Measurements from ENCODE around the gene ST3GAL3. TPM values are rescaled to one million over a fixed set of nuclear protein-coding genes. Genes with fewer than 3 reads are reported as not detected.
A peak's percentile ranks its signal among the peaks of the same experiment; 100 is the strongest.

Gene ST3GAL3
- total and polyA plus RNA-seq, 2 of the 13 experiments (the other 11 are each of a cell fraction or from before 2014, with no cell fraction given), result 5.1 to 8.1 TPM

DNA sequence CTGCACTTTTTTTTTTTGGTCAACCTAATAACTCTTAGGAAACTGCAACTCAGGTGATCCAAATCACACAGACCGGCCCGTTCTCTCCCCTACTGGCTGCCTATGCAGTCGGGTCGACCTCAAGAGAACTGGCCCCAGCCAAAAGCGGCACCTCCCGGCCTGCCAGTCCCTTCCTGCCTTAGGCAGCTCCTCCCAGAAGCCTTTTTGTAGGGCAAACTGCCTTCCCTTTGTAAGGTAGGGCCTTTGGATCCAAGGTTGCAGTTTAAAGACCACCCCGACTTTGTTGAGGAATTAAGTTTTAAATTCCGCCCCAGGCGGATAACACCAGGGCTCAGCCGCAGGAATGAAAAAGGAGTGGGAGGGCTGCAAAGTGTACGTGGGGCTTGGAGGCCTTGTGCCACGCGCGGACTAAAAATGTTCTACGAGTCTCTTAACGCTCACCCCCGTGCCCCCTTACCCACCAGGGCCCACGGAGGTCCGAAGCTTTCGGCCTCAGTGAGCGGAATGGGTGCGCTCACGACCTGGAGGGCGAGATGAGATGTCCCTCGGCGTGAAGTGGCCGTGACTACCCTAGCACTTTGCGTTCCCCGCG is 642 bp upstream of the ST3GAL3 start (continued):
- TF ChIP-seq, protein P1, sequence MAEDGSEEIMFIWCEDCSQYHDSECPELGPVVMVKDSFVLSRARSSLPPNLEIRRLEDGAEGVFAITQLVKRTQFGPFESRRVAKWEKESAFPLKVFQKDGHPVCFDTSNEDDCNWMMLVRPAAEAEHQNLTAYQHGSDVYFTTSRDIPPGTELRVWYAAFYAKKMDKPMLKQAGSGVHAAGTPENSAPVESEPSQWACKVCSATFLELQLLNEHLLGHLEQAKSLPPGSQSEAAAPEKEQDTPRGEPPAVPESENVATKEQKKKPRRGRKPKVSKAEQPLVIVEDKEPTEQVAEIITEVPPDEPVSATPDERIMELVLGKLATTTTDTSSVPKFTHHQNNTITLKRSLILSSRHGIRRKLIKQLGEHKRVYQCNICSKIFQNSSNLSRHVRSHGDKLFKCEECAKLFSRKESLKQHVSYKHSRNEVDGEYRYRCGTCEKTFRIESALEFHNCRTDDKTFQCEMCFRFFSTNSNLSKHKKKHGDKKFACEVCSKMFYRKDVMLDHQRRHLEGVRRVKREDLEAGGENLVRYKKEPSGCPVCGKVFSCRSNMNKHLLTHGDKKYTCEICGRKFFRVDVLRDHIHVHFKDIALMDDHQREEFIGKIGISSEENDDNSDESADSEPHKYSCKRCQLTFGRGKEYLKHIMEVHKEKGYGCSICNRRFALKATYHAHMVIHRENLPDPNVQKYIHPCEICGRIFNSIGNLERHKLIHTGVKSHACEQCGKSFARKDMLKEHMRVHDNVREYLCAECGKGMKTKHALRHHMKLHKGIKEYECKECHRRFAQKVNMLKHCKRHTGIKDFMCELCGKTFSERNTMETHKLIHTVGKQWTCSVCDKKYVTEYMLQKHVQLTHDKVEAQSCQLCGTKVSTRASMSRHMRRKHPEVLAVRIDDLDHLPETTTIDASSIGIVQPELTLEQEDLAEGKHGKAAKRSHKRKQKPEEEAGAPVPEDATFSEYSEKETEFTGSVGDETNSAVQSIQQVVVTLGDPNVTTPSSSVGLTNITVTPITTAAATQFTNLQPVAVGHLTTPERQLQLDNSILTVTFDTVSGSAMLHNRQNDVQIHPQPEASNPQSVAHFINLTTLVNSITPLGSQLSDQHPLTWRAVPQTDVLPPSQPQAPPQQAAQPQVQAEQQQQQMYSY (CRISPR knock-in tag; IDR thresholded peaks at IDR 0.05), result no peak
- TF ChIP-seq KAT7 (CRISPR knock-in tag; IDR thresholded peaks at IDR 0.05; ENCODE audit: borderline replicate concordance) (no peak), ZFAT (CRISPR knock-in tag; conservative IDR thresholded peaks at IDR 0.05) (no peak), PAX8 (CRISPR knock-in tag; IDR thresholded peaks at IDR 0.05; ENCODE audit: borderline replicate concordance) (no peak), ZNF569 (CRISPR knock-in tag; IDR thresholded peaks at IDR 0.05; ENCODE audit: borderline replicate concordance) (no peak), ZFP41 (CRISPR knock-in tag; IDR thresholded peaks at IDR 0.05; ENCODE audit: borderline replicate concordance) (no peak), KAT2B (IDR thresholded peaks at IDR 0.05; ENCODE audit: borderline replicate concordance, low read depth, low read length) (no peak), PRMT3 (CRISPR knock-in tag; IDR thresholded peaks at IDR 0.05; ENCODE audit: borderline replicate concordance, low read depth) (no peak), TGIF2 (CRISPR knock-in tag; IDR thresholded peaks at IDR 0.05) (no peak), PITX1 (CRISPR knock-in tag; IDR thresholded peaks at IDR 0.05) (0 out of 2 replicates have a peak, but pooled peaks have one; percentile 7), FOSL1 (CRISPR knock-in tag; IDR thresholded peaks at IDR 0.05; ENCODE audit: borderline replicate concordance) (no peak)
- TF ChIP-seq, protein P2, sequence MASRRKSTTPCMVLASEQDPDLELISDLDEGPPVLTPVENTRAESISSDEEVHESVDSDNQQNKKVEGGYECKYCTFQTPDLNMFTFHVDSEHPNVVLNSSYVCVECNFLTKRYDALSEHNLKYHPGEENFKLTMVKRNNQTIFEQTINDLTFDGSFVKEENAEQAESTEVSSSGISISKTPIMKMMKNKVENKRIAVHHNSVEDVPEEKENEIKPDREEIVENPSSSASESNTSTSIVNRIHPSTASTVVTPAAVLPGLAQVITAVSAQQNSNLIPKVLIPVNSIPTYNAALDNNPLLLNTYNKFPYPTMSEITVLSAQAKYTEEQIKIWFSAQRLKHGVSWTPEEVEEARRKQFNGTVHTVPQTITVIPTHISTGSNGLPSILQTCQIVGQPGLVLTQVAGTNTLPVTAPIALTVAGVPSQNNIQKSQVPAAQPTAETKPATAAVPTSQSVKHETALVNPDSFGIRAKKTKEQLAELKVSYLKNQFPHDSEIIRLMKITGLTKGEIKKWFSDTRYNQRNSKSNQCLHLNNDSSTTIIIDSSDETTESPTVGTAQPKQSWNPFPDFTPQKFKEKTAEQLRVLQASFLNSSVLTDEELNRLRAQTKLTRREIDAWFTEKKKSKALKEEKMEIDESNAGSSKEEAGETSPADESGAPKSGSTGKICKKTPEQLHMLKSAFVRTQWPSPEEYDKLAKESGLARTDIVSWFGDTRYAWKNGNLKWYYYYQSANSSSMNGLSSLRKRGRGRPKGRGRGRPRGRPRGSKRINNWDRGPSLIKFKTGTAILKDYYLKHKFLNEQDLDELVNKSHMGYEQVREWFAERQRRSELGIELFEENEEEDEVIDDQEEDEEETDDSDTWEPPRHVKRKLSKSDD (CRISPR knock-in tag; IDR thresholded peaks at IDR 0.05; ENCODE audit: low read depth), result no peak
- TF ChIP-seq, protein P3, sequence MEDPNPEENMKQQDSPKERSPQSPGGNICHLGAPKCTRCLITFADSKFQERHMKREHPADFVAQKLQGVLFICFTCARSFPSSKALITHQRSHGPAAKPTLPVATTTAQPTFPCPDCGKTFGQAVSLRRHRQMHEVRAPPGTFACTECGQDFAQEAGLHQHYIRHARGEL (CRISPR knock-in tag; IDR thresholded peaks at IDR 0.05), result no peak
- TF ChIP-seq, protein P4, sequence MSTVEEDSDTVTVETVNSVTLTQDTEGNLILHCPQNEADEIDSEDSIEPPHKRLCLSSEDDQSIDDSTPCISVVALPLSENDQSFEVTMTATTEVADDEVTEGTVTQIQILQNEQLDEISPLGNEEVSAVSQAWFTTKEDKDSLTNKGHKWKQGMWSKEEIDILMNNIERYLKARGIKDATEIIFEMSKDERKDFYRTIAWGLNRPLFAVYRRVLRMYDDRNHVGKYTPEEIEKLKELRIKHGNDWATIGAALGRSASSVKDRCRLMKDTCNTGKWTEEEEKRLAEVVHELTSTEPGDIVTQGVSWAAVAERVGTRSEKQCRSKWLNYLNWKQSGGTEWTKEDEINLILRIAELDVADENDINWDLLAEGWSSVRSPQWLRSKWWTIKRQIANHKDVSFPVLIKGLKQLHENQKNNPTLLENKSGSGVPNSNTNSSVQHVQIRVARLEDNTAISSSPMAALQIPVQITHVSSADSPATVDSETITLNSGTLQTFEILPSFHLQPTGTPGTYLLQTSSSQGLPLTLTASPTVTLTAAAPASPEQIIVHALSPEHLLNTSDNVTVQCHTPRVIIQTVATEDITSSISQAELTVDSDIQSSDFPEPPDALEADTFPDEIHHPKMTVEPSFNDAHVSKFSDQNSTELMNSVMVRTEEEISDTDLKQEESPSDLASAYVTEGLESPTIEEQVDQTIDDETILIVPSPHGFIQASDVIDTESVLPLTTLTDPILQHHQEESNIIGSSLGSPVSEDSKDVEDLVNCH (CRISPR knock-in tag; IDR thresholded peaks at IDR 0.05), result no peak
- TF ChIP-seq, protein P5, sequence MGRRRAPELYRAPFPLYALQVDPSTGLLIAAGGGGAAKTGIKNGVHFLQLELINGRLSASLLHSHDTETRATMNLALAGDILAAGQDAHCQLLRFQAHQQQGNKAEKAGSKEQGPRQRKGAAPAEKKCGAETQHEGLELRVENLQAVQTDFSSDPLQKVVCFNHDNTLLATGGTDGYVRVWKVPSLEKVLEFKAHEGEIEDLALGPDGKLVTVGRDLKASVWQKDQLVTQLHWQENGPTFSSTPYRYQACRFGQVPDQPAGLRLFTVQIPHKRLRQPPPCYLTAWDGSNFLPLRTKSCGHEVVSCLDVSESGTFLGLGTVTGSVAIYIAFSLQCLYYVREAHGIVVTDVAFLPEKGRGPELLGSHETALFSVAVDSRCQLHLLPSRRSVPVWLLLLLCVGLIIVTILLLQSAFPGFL (CRISPR knock-in tag; IDR thresholded peaks at IDR 0.05), result no peak
- TF ChIP-seq, protein P6, sequence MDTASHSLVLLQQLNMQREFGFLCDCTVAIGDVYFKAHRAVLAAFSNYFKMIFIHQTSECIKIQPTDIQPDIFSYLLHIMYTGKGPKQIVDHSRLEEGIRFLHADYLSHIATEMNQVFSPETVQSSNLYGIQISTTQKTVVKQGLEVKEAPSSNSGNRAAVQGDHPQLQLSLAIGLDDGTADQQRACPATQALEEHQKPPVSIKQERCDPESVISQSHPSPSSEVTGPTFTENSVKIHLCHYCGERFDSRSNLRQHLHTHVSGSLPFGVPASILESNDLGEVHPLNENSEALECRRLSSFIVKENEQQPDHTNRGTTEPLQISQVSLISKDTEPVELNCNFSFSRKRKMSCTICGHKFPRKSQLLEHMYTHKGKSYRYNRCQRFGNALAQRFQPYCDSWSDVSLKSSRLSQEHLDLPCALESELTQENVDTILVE (CRISPR knock-in tag; IDR thresholded peaks at IDR 0.05), result no peak
- TF ChIP-seq, protein P7, sequence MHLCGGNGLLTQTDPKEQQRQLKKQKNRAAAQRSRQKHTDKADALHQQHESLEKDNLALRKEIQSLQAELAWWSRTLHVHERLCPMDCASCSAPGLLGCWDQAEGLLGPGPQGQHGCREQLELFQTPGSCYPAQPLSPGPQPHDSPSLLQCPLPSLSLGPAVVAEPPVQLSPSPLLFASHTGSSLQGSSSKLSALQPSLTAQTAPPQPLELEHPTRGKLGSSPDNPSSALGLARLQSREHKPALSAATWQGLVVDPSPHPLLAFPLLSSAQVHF (CRISPR knock-in tag; IDR thresholded peaks at IDR 0.05), result no peak

Data from HepG2 (cell line).